HG03066 (cell line): ENCODE measurements around the gene C9orf50.

Experiments
- ATAC-seq: cut with Tn5 transposase; IDR thresholded peaks from one replicate; pipeline ENCODE4 v1.9.1; 2021; ENCODE audit warnings: low read depth; ENCODE audit not compliant: unreplicated experiment

The C9orf50 gene

DNA sequence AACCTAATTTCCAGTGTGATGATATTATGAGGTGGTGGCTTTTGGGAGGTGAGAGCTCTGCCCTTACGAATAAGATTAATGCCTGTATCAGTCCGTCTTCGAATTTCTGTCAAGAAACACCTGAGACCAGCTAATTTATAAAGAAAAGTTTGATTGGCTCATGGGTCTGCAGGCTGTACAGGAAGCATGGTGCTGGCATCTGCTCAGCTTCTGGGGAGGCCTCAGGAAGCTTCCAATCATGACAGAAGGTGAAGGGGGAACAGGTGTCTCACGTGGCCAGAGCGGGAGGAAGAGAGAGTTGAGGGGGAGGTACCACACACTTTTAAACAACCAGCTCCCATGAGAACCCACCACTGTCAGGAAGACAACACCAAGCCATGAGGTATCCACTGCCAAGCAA is 46.9 kb downstream of the C9orf50 start:
- ATAC-seq = no peak

DNA sequence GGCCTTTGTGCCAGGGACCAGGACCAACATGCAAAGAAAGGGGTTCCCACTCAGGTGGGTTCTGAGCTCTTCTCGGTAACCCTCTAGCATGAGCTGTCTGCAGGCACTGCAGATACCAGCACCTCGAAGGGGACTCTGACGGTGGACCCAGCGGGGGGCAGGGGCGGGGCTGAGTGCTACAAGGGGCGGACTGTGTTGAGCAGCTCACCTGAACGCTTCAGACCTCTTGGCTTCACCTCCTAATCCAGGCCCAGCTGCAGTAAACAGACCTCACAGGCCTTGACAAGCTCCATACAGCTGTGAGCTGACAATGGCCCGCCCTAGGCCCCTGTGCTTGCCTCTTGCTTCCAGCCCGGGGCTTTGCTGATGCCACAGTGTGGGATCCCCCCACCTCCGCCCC is 48.4 kb downstream of the C9orf50 start:
- no peak for ATAC-seq

DNA sequence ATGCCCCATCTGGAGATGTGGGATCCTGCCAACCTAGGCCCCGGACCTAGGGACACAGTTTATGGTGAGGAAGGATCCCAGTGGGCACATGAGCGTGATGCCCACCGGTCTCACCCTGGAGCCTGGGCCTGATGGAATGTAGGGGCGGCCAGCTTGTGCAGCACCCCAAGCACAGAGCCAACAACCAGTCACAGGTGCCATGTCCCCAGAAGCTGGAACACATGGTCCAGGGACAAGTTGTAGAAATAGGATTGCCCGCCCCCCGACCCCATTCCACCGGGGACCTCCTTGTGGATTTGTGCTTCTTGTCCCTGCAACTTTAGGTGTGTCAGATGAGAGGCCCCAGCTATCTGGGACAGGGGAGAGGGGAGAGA is 48.9 kb downstream of the C9orf50 start:
- ATAC-seq = no peak

DNA sequence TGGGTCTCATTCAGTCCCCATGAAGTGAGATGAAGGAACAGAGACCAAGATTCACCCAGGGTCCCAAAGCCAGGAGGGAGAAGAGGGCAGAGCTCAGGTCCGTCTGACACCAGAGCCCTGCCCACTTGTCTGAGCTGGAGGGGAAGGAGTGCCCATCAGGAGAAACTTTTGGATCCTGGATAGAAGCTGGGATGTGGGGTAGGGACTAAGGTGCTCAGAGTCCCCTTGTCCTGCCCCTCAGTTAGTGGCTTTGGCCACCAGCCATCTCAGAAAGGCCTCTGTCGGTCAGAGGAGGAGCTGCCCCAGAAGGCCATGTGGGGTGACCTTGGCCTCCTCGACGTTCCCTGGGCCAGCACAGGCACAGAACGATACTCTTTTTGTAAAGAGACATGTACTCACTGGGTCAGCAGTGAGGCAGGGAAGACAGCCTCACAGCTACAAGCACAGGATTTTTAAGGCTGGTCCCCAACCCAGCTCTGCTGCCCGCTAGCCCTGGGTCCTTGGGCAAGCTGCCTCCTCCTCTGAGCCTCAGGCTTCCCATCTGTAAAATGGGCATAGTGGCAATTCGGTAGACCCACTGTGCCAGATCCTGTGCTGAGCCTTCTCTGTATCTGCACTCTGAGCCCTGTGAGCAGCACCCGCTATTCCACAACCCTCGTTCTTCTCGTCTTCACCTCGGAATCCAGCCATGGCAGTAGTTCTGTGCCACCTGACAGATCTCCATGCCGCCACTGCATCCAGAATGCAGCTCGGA is 49.4 kb downstream of the C9orf50 start:
- no peak for ATAC-seq

DNA sequence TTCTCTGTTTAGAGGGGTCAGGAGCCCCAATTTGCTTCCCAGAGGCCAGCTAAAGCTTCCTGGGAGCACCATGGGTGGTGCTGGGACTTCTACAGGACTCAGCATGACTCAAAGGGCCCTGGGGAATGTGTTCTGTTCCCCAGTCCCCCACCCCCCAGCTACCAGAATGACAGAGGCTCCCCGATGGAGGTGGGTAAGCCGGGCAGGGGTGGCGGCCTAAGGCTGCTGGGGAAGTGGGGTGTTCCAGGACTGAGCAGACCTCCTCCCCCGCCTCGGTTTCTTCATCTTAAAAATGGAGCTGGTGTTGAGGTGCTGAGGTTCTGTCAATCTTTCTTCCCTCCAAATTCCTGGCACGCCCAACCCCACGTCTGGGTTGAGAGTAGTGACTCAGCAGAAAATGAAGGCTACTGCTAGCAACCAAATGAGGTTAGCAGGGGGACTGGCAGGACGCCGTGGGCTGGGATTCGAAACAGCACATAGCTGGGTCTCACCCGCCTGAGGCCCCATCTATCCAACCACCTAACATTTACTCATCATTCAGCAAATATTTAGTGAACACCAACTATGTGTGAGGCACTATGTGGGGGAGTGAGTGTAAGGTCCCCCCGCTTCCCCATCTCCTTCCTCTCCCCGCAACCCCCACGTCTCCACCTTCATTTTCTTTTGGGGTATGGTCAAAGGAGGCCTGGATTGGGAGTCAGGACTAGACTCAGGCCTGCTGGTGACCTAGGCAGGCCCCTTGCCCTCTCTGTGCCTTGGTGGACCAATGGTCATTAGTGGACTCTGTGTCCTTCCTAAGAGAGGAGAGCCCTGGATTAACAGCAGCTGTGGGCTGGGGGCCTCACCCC is 50.2 kb downstream of the C9orf50 start:
- ATAC-seq = no peak

DNA sequence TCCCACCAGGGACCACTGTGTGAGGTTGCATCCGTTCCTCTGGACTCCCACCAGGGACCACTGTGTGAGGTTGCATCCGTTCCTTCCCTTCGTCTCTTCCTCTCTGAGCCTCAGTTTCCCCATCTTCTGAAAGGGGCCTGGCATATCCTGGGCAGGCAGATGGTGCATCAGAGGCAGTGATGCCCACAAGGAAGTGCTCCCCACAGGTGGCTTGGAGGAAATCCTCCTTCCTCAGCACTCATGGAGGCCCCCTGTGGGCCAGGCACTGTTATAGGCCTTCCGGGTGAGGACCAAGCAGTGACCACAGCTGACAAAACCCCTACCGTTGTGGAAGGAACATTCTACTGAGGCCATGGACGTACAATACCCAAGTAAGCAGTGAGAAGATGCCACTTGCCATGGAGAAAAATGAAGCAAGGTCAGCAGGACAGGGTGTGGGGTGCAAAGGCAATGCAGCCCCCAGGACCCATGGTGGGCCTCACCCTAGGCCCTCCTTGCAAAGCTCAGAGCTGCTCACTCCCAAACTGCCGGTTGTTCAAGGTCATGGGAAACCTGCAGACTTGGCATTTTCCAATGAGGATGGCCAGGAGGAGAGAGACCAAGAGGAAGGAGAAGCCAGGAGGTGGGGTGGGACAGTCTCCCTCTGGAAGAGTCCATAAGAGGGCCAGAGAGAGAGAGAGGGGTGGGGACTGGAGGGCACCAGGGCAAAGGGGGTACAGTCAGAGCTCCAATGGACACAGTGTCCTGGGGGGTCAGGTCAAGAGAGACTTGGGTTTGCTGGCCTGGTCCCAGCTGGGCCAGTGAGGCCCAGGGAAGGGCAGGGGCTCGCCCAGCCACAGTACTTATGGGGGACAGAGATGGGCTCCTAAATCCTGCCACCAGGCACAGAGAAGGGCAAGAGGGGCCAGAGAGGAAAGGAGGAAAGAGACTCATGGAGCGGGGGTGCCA is 51.1 kb downstream of the C9orf50 start:
- no peak for ATAC-seq

DNA sequence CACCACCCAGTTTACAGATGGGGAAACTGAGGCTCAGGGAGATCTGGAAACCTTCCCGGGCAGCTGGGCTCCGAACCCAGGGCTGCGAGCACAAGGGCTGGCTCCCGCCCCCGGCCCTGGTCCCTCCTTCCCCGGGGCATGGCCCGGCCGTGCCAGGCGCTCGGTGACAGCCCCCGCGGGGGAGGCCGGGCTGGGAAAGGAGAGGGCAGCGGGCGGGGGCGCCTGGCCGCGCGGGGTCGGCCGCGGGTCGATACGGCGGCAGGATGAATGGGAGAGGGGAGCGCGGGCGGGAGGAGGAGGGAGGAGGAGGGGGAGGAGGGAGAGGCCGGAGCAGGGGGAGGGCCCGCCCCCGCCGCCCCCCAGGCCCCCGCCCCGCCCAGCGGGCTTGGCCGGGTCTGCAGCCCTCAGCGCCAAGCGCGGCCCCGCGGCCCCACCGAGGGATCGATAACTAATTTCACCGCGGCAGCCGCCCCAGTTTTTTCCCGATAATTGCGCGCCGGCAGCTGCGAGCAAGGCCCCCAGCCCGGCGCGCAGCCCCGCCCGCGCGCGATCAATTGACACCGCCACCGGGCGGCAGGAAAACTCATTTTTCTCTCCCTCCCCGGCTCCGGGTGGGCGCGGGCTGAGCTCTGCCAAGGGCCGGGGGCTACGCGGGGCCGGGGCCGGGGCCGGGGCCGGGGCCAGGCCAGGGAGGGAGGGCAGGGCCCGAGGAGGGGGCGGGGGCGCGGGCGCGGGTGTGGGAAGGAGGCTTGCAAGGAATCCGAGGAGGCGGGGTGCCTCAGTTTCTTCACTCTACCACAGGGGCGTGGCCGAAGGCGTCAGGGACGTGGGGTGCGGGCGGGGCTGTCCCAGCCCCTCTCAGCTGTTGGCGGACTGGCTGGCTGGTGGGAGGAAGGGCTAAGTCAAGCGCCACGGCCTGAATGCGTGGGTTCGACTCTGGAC is 52.1 kb downstream of the C9orf50 start:
- ATAC-seq = no peak

DNA sequence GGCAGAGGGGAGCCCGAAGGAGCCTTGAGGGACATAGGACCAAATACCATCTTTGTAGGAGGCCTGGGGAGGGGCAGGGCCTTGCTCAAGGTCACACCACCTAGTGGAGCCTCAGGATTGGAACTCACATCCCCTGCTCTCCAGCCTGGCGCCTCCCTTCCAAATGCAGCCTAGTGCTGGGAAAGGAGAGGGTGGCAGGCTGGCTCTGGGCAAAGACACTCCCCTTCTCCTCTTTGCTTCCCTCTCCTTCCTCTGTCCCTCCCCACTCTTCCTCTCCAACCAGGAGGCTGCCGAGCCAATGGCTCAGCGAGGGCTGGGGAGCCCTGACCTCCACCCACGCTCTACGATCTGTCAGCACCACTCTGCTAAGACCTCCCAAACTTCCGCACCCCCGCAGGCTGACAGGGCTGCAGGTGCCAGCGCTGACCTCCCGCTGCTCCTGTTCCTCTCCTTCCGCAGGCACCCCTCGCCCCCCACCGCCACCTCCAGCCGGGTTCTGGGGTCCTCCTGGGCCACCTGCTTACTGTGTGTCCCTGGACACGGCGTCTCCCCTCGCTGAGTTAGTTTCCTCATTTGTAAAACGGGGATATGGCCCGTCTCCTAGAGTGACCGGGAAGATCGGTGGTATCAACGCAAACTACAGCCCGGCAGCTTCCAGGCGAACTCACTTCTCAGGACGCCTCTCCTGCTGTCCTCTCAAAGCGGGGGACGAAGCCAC is 52.9 kb downstream of the C9orf50 start:
- no peak for ATAC-seq

DNA sequence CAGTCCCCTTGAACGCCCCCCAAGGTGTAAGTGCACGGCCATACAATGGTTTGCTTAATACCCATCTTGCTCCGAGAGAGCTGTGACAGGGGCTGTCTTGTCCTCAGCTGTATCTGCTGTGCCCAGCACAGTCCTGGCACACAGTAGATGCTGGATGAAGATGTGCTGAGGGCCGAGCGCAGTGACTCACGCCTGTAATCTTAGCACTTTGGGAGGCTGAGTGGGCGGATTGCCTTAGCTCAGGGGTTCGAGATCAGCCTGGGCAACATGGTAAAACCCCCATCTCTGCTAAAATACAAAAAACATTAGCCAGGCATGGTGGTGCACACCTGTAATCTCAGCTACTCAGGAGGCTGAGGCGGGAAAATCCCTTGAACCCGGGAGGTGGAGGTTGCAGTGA is 53.6 kb downstream of the C9orf50 start:
- ATAC-seq = no peak

DNA sequence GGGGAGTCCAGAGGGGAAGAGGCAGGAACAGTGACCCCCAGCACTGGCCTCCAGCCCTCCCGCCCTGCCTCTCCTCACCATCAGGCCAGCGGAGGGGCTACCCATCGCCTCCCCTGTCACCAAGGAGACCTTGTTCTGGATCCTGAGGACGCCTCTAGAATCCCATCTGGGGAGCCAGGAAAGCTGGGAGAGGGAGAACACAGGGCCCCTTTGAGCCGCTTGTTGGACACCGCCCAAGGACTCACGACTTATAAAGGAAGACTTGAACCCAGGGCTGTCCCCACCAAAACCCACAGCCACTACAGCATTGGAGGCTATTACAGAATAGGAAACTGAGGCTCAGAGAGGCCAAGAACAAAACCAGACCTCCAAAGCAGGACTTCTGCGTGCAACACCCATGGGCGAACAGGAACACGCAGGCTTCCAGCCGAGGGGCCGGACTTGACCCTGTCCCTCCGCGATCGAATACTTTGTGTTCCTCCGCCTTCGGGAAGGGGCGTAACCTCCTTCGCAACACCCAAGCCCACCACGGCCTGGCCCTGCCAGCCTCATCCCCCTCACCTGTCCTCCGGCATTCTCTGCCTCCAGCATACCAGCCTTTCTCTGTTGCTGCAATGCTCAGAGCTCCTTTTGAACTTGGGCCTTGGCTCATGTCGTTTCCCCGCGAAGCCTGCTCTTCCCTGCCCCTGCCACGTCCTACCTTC is 54.2 kb downstream of the C9orf50 start:
- no peak for ATAC-seq

DNA sequence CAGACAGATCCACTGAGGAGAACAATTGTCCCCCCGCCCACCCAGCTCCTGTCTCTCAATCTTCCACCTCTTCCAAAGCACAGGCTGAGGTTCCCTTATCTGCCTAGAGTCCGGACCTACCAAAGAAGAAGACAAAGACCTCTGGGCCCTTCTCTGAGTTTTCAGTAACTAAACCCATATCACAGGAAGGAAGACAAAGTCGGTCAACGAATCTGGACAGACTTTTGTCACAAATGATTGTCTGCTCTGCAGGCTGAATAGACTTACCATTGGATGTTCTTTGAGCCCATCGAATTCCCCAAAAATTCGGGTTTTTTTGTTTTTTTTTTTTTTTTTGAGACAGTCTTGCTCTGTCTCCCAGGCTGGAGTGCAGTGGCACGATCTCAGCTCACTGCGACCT is 58.0 kb downstream of the C9orf50 start:
- ATAC-seq = no peak

DNA sequence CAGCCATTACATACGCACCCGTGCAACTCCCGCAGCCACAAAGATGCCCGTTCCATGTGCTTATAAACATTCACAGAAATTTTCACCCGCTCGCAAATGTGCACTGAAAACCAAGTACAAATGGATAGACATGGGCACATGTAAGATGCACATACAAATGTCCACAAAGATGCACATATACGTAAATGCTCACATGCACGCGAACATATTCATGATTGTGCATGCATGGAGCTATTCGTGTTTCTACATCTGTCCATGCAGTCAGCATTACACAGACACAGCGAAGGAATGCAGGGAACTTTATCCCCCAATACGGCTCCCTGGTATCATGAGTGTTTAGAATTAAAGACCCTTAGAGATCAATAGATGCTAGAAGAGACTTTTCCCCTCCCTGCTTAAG is 58.4 kb downstream of the C9orf50 start:
- no peak for ATAC-seq
